OCI-LY7 (cell line): ENCODE results near the gene CPNE1.

ENCODE experiments used
- EZH2phosphoT487 ChIP-seq: fragments of 200-600 bp; sonication (generic); IDR thresholded peaks from 2 replicates; pipeline ENCODE4 v1.6.1; 2018; ENCODE audit warnings: low read depth, borderline replicate concordance, mild to moderate bottlenecking, mixed run types, antibody characterized with exemption, low read length, moderate library complexity, mixed read lengths
- TF ChIP-seq, protein P1 (sequence below): fragments of 200-600 bp; sonication (generic); conservative IDR thresholded peaks from 2 replicates; pipeline ENCODE4 v1.5.1; 2014; ENCODE audit warnings: mild to moderate bottlenecking, antibody characterized with exemption, low read length, moderate library complexity, mixed read lengths

GRCh38 chr20:35650632-35651031 lies 14.1 kb downstream of the CPNE1 start:
- TF ChIP-seq, protein P1, sequence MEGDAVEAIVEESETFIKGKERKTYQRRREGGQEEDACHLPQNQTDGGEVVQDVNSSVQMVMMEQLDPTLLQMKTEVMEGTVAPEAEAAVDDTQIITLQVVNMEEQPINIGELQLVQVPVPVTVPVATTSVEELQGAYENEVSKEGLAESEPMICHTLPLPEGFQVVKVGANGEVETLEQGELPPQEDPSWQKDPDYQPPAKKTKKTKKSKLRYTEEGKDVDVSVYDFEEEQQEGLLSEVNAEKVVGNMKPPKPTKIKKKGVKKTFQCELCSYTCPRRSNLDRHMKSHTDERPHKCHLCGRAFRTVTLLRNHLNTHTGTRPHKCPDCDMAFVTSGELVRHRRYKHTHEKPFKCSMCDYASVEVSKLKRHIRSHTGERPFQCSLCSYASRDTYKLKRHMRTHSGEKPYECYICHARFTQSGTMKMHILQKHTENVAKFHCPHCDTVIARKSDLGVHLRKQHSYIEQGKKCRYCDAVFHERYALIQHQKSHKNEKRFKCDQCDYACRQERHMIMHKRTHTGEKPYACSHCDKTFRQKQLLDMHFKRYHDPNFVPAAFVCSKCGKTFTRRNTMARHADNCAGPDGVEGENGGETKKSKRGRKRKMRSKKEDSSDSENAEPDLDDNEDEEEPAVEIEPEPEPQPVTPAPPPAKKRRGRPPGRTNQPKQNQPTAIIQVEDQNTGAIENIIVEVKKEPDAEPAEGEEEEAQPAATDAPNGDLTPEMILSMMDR, result no peak
- TF ChIP-seq EZH2phosphoT487, result no peak
